ENCODE results near the gene LRRTM4.

- no peak for TF ChIP-seq REST (IDR thresholded peaks at IDR 0.05; ENCODE audit: borderline replicate concordance)
- TF ChIP-seq CTCF (IDR thresholded peaks at IDR 0.05; ENCODE audit: poor library complexity, severe bottlenecking) = no peak
- TF ChIP-seq MXI1 (conservative IDR thresholded peaks at IDR 0.05; ENCODE audit: poor library complexity, severe bottlenecking) = no peak
- TF ChIP-seq SMC3 (conservative IDR thresholded peaks at IDR 0.05; ENCODE audit: poor library complexity) = no peak
- TF ChIP-seq POLR2AphosphoS5 (IDR thresholded peaks at IDR 0.05) = no peak
- no peak for TF ChIP-seq TAF1 (IDR thresholded peaks at IDR 0.05; ENCODE audit: low read depth)
- no peak for TF ChIP-seq RAD21 (conservative IDR thresholded peaks at IDR 0.05)
- no peak for TF ChIP-seq EP300 (conservative IDR thresholded peaks at IDR 0.05; ENCODE audit: poor library complexity, severe bottlenecking)
These were observed 9.0 kb downstream of the LRRTM4 start for GRCh38 chr2:77513191-77513590.
